ENCODE results near the gene NRCAM. TPM values are rescaled to one million over a fixed set of nuclear protein-coding genes. Genes with fewer than 3 reads are reported as not detected.

Gene NRCAM
- total and polyA plus RNA-seq, 2 of the 8 experiments (the other 6 are each of a cell fraction or from before 2014, with no cell fraction given), result 2.7 to 3.8 TPM

- Histone ChIP-seq H4K5ac (ENCODE audit: insufficient read length, low read depth, low read length) (no peak overlapping the region), H2BK20ac (ENCODE audit: low read length) (no peak overlapping the region), H3K4me3 (ENCODE audit: extremely low read depth in 1 of 4, insufficient read depth in 2 of 4, low read depth in 3 of 4, low read length in 4 of 4) (no peak overlapping the region), H2BK5ac (ENCODE audit: low read depth, low read length) (no peak overlapping the region), H3K79me1 (ENCODE audit: low read depth, low read length) (no peaks in the 10 kb centered on the region), H2BK15ac (ENCODE audit: low read length) (no peak overlapping the region), H3K23ac (ENCODE audit: insufficient read length) (no peak overlapping the region), H2AK5ac (ENCODE audit: low read depth, low read length) (no peak overlapping the region), H4K8ac (ENCODE audit: extremely low read depth, insufficient read depth, low read length) (no peak overlapping the region), H3K9ac (replicated peaks in 1 of 4; ENCODE audit: extremely low read depth in 1 of 4, low read depth in 3 of 4, low read length in 3 of 4) (no peak overlapping the region), H3K27me3 (replicated peaks in 1 of 4; ENCODE audit: control insufficient read depth in 3 of 4, extremely low read depth in 1 of 4, insufficient read depth in 3 of 4, low read length in 3 of 4) (no peaks in the 10 kb centered on the region; a peak in 1 of 7 replicates), H2BK12ac (ENCODE audit: low read depth, low read length) (no peak overlapping the region), H2AFZ (ENCODE audit: low read length) (no peak overlapping the region), H3K27ac (ENCODE audit: low read depth, low read length) (no peak overlapping the region), H3K4ac (replicated peaks; ENCODE audit: insufficient read length, low read depth, low read length) (no peak overlapping the region), H4K20me1 (replicated peaks in 1 of 2; ENCODE audit: control insufficient read depth in 1 of 2, insufficient read depth in 2 of 2, low read length in 2 of 2) (no peaks in the 10 kb centered on the region), H3K36me3 (ENCODE audit: control insufficient read depth in 2 of 4, insufficient read depth in 4 of 4, low read length in 3 of 4) (no peaks in the 10 kb centered on the region), H3K56ac (replicated peaks; ENCODE audit: insufficient read length, low read depth, low read length) (no peak overlapping the region), H4K91ac (replicated peaks; ENCODE audit: insufficient read length, low read length) (no peak overlapping the region), H3K4me2 (ENCODE audit: insufficient read depth in 1 of 2, low read depth in 2 of 2, low read length in 2 of 2) (no peak overlapping the region), H2BK120ac (replicated peaks; ENCODE audit: low read depth, low read length) (no peak overlapping the region), H3K18ac (ENCODE audit: extremely low read depth, low read length) (no peak overlapping the region), H3K14ac (ENCODE audit: insufficient read length) (no peak overlapping the region), H3K23me2 (ENCODE audit: low read depth, low read length) (no peaks in the 10 kb centered on the region), H3K9me3 (ENCODE audit: insufficient read depth in 2 of 2, low read depth in 1 of 2, low read length in 1 of 2) (no peaks in the 10 kb centered on the region), H3K4me1 (replicated peaks in 1 of 4; ENCODE audit: control insufficient read depth in 3 of 4, insufficient read depth in 4 of 4, low read length in 3 of 4) (no peaks in the 10 kb centered on the region; a peak in 1 of 7 replicates), H3K79me2 (ENCODE audit: control insufficient read depth in 1 of 2, insufficient read depth in 2 of 2, low read length in 2 of 2) (no peaks in the 10 kb centered on the region)
- CTCF ChIA-PET (ENCODE audit: partially characterized antibody), result interaction anchor here (0.6 to 1.5 kb wide), 3 partner anchors 13 to 29 kb away, joined by 3 read pairs; no protein-coding TSS in a partner anchor
- TF ChIP-seq JUN (IDR thresholded peaks at IDR 0.05; ENCODE audit: low read depth, low read length) (no peak), SP2 (IDR thresholded peaks at IDR 0.05; ENCODE audit: low read length) (no peak), RXRA (IDR thresholded peaks at IDR 0.05; ENCODE audit: insufficient read depth, low read depth, low read length) (no peak), POLR2A (IDR thresholded peaks at IDR 0.05; ENCODE audit: control extremely low read depth in 1 of 2, low read depth in 2 of 2, low read length in 2 of 2) (no peak)
- no peak for DNase-seq (ENCODE audit: low read depth in 1 of 2, low spot score in 2 of 2)
- 63% methylated on average over 3 of the region's 3 CpGs; no CpG with 5 or more reads in 1 of the 2 experiments for WGBS, 2 experiments (ENCODE audit: extremely low coverage in 1 of 2, insufficient coverage in 1 of 2, insufficient read length in 1 of 2, insufficient replicate concordance in 2 of 2, low coverage in 1 of 2, low lambda C conversion rate in 2 of 2, missing lambda C conversion rate in 1 of 2)
- no peak for FAIRE-seq
- POLR2A ChIA-PET (ENCODE audit: partially characterized antibody), result no interaction called here
Observed at GRCh38 chr7:108266491-108266890, 189.7 kb downstream of the NRCAM start.

Measured in H1 (cell line).